H1 (cell line): ENCODE results near the gene MED10. TPM values are rescaled to one million over a fixed set of nuclear protein-coding genes. Genes with fewer than 3 reads are reported as not detected.

ENCODE experiments used
- CTBP2 ChIP-seq: IDR thresholded peaks from 2 replicates; pipeline ENCODE4 v1.7.0; 2011; ENCODE audit warnings: borderline replicate concordance, mild to moderate bottlenecking, moderate library complexity, mixed read lengths, low read length; ENCODE audit not compliant: insufficient read depth, insufficient read length
- PHF8 ChIP-seq: fragments of 200-600 bp; sonication (generic); conservative IDR thresholded peaks from 2 replicates; pipeline ENCODE4 v1.7.1; 2012; ENCODE audit warnings: low read depth, mild to moderate bottlenecking, inconsistent platforms, low read length, moderate library complexity
- polyA plus RNA-seq, 7 experiments: library from polyadenylated mRNA; depleted of rRNA in 3 of 7; stranded (reverse) in 5 of 7; unstranded in 2 of 7; fragments of >200 nt in 5 of 7; fragments of 200-250 nt in 2 of 7; gene quantifications; 1 replicate in 5 of 7; 2 replicates in 1 of 7; 4 replicates in 1 of 7; pipeline versions ENCODE4 v1.2.1 to v1.2.3, GENCODE V29; 2011 to 2013; ENCODE audit warnings: missing spikeins in 2 of 7, mixed read lengths in 2 of 7
- total RNA-seq: library from RNA; stranded (reverse); fragmentation: NEBNext Ultra II Directional; extraction: Animal tissue kit (Norgen Biotek cat#: 25700); gene quantifications from 2 replicates; pipeline ENCODE4 v1.2.1, GENCODE V29; 2021
- TF ChIP-seq, protein P1 (sequence below): fragments of 300-600 bp; sonication (generic); IDR thresholded peaks from 2 replicates; pipeline ENCODE4 v1.7.1; 2012; ENCODE audit warnings: low read length, moderate library complexity, mild to moderate bottlenecking, inconsistent platforms; ENCODE audit not compliant: insufficient replicate concordance

MED10 gene
- total and polyA plus RNA-seq, 2 of the 8 experiments (the other 6 are each of a cell fraction or from before 2014, with no cell fraction given): 20.1 to 23.2 TPM

GRCh38 chr5:6427694-6428093, 49.3 kb upstream of the MED10 start (continued):
- TF ChIP-seq, protein P1, sequence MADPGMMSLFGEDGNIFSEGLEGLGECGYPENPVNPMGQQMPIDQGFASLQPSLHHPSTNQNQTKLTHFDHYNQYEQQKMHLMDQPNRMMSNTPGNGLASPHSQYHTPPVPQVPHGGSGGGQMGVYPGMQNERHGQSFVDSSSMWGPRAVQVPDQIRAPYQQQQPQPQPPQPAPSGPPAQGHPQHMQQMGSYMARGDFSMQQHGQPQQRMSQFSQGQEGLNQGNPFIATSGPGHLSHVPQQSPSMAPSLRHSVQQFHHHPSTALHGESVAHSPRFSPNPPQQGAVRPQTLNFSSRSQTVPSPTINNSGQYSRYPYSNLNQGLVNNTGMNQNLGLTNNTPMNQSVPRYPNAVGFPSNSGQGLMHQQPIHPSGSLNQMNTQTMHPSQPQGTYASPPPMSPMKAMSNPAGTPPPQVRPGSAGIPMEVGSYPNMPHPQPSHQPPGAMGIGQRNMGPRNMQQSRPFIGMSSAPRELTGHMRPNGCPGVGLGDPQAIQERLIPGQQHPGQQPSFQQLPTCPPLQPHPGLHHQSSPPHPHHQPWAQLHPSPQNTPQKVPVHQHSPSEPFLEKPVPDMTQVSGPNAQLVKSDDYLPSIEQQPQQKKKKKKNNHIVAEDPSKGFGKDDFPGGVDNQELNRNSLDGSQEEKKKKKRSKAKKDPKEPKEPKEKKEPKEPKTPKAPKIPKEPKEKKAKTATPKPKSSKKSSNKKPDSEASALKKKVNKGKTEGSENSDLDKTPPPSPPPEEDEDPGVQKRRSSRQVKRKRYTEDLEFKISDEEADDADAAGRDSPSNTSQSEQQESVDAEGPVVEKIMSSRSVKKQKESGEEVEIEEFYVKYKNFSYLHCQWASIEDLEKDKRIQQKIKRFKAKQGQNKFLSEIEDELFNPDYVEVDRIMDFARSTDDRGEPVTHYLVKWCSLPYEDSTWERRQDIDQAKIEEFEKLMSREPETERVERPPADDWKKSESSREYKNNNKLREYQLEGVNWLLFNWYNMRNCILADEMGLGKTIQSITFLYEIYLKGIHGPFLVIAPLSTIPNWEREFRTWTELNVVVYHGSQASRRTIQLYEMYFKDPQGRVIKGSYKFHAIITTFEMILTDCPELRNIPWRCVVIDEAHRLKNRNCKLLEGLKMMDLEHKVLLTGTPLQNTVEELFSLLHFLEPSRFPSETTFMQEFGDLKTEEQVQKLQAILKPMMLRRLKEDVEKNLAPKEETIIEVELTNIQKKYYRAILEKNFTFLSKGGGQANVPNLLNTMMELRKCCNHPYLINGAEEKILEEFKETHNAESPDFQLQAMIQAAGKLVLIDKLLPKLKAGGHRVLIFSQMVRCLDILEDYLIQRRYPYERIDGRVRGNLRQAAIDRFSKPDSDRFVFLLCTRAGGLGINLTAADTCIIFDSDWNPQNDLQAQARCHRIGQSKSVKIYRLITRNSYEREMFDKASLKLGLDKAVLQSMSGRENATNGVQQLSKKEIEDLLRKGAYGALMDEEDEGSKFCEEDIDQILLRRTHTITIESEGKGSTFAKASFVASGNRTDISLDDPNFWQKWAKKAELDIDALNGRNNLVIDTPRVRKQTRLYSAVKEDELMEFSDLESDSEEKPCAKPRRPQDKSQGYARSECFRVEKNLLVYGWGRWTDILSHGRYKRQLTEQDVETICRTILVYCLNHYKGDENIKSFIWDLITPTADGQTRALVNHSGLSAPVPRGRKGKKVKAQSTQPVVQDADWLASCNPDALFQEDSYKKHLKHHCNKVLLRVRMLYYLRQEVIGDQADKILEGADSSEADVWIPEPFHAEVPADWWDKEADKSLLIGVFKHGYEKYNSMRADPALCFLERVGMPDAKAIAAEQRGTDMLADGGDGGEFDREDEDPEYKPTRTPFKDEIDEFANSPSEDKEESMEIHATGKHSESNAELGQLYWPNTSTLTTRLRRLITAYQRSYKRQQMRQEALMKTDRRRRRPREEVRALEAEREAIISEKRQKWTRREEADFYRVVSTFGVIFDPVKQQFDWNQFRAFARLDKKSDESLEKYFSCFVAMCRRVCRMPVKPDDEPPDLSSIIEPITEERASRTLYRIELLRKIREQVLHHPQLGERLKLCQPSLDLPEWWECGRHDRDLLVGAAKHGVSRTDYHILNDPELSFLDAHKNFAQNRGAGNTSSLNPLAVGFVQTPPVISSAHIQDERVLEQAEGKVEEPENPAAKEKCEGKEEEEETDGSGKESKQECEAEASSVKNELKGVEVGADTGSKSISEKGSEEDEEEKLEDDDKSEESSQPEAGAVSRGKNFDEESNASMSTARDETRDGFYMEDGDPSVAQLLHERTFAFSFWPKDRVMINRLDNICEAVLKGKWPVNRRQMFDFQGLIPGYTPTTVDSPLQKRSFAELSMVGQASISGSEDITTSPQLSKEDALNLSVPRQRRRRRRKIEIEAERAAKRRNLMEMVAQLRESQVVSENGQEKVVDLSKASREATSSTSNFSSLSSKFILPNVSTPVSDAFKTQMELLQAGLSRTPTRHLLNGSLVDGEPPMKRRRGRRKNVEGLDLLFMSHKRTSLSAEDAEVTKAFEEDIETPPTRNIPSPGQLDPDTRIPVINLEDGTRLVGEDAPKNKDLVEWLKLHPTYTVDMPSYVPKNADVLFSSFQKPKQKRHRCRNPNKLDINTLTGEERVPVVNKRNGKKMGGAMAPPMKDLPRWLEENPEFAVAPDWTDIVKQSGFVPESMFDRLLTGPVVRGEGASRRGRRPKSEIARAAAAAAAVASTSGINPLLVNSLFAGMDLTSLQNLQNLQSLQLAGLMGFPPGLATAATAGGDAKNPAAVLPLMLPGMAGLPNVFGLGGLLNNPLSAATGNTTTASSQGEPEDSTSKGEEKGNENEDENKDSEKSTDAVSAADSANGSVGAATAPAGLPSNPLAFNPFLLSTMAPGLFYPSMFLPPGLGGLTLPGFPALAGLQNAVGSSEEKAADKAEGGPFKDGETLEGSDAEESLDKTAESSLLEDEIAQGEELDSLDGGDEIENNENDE: no peak
- TF ChIP-seq CTBP2 (no peak), PHF8 (no peak)
